NCI-H1694 (cell line): Measurements from ENCODE around the gene CYP27B1.

Source experiments
- DNase-seq: peaks from one replicate; lab custom pipeline; 2025; lab: John Stamatoyannopoulos, UW

The CYP27B1 gene

GRCh38 chr12:57751432-57751787 lies 15.5 kb downstream of the CYP27B1 start:
- no peak for DNase-seq

DNA sequence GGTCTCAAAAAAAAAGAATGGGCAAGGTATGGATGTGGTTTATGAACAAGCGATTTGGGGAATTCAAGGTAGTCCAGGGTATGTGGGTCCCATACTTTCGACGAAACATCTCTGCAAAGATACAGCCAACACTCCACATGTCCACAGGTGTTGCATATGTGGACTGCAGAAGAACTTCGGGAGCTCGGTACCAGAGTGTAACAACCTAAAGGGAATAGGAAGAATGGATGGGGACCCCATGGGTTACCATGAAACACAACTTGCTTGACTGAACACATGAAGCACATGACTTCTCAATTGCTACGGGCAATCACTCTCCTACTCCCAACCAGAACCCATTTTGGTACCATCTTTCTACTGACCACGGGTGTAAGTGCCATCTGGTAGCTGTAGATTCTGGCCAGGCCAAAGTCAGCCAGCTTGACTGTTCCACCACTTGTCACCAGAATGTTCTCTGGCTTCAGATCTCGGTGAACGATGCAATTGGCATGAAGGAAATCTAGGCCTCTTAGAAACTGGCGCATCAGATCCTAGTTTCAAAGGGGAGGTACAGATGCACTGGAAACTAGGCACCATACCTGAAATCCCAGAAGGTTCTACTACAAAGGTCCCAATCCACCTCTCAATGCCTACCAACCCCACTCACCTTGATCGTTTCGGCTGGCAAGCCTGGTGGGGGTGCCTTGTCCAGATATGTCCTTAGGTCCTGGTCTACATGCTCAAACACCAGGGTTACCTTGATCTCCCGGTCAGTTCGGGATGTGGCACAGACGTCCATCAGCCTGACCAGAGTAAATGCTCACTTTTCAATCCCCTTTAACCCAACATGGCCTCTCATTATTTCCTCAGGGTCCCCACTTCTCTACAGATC lies 16.1 kb downstream of the CYP27B1 start:
- DNase-seq: no peak

DNA sequence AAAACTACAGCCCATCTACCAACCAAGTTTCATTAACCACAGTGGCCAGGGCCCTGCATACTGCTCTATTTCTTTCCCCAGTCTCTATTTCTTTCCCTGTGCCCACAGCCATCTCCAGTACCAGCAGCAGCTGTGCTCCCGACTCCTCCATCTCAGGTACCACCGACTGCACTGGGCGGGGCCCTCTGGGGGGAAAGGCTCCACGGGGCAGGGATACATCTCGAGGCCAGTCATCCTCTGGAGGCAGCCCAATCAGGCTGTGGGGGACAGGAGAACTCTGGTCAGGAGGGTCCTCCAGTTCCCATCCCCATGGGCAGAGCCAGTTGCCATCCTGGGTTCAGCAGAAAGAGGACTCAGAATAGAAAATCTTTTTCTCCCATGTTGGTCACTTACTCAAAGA lies 17.8 kb downstream of the CYP27B1 start:
- DNase-seq: no peak

GRCh38 chr12:57746025-57746424 lies 20.9 kb downstream of the CYP27B1 start:
- DNase-seq: no peak

DNA sequence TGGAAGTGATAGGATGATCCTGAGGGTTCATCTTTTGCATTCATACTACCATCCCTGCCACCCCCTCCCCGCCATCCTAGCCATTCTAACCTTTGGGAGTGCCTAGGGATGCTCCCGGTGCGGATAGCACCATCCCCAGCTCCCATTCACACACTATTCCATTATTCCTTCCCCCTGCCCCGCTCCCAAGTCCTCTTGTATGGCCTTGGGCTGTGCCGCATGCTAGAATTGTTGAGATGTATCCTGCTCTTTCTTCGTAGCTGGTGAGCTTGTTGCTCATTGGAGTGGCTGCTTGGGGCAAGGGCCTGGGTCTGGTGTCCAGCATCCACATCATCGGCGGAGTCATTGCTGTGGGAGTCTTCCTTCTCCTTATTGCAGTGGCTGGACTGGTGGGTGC lies 21.4 kb downstream of the CYP27B1 start:
- DNase-seq: no peak

- DNase-seq: peak; percentile 97
These were observed 21.9 kb downstream of the CYP27B1 start, which contains the start of gene TSPAN31 for GRCh38 chr12:57744777-57745484. Gene TSPAN31 (plus strand): TSS chr12:57745039. CDS start chr12:57745155, 116 bp downstream.

DNA sequence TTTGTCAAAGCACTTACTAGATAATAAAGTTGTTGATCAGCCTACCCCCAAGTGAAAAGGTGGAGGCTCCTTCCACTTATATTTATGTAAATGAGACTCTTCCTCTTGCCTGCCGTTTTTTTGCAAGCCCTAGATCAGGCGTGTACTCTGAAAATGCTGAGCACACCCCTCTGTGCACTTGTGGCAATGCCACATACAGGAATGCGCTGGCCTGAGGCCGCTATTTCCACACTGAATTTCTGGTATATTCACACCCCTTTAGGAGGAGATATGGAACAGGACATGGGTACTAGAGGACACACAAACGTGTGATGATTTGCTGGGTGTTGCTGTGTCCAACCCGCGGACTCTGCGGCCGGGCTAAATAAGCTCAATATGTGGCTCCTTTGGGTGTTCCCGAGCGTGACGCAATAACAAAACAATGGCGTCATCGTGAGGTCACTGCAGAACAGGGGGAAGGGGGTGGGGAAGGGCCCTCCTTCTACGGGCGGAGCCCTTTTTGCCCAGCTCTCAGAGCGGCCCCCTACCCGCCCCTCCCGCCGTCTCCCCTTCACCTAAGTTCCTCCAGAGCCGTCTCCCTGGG lies 22.6 kb downstream of the CYP27B1 start:
- no peak for DNase-seq

- no peak for DNase-seq
These were observed 23.1 kb downstream of the CYP27B1 start for GRCh38 chr12:57743769-57744168.

DNA sequence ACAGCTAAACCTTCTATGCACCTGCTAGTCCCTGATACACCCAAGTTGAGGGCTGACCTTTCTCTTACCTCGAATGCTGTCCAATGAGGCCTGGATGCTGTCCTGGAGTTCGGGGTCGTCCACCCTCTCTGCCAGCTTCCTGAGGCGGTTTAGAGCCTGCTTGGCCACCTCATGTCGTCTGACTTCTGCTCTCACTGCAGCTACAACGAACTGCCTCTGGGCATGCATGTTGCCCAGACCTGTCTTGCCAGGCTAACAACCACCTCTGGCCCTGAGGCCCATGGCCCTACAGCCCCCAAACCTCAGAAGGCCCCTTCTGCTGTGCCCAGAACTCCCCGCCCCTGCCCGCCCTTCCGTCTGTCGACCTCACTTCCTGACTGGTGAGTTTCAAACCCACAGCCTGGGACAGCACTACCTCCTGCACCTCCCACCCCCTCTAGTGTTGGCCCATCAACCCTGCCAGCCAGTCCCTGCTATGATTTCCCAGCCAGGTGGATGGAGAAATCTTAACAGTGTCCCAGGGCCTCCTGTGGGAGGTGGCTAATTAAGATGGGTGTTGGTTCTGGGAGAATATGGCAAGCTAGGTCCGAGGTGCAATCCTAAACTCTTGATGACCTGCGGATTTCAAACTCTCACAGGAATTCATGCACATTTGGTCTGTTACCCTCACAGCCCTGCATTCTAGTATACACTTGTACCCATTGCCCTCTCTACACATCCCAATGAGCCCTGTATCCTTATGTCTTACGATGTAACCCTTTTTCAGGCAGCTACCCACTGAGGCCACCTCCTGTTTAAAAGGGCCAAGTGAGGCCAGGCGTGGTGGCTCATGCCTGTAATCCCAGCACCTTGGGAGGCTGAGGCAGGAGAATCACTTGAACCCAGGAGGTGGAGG lies 24.8 kb downstream of the CYP27B1 start:
- DNase-seq: no peak

DNA sequence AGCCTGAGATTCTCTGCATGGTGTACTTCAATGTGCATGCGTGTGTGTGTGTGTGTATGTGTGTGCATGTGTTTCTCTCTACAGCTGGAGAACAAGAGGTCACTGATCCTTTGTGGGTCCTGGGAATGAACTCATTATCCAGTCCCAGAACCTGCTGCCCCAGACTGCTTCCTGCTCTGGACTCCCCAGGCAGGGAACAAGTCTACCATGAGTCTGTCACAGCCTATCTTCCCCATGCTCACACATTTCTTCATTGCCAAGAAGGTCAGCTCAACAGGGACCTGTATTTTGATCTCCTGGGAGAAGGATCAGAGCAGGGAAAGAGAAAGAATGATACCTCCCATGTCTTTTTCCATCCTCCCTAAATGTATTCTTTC lies 25.5 kb downstream of the CYP27B1 start:
- DNase-seq: no peak

DNA sequence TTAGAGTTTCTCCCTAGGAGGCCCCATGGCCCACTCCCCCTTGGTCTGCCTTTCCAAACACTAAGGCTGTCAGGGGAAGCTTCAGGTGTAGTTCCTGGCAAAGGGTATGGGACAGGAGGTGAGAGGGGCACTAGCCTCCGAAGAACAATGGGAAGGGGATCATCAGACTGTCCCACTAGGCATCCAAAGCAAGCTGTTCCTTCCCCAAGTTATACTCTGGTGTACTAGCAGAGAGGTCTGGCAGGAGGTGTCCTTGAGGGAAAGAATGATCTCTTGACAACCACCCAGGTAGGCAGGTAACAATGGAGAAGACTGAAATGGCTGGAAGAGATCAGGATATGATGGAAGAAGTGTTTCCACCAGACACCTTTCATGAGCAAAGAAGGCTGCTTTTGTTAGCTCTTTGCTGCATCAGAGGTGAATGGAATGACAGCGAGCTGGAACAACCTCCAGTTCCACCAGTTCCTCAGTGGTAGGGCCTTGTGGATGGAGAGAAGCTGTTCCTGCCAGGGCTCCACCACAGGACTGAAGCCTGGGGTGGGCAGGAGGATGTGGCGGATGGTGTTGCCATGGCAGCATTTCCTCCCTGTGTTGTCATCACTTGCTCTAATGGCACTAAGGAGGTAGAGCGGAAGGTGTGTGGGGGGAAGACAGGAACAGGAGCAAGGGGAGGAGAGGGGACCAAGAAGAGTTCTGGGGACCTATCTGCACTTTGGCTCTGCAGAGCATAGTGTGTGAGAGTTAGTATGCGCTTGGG lies 26.0 kb downstream of the CYP27B1 start:
- DNase-seq: no peak

- DNase-seq: no peak
These were observed 26.9 kb downstream of the CYP27B1 start for GRCh38 chr12:57739914-57740538.

- no peak for DNase-seq
These were observed 27.5 kb downstream of the CYP27B1 start for GRCh38 chr12:57739387-57739786.

DNA sequence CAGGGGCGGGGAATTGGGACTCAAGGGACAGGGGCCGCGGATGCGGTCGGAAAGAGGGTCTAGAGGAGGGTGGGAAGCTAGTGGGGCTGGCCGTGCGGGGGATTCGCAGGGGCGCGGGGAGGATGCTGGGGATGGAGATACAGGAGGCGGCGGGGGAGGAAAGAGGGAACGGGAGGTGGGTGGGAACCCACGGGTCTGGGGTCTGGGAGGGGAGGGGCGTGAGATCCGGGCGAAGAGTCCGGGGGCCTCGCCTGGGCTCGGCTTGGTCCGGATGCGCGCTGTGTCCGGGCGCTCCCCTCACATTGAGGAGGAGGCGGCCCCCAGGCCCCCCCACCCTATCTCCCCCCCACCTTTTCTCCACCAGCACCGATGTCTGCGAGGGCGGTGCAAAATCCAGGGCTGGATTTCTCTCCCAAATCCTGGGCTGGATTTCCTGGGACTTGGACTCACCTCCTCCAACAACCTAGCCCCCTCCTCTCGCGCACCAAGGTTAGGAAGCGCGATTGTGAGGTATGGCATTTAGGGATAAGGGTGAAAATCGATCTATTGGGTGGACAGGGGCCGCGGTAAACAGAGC lies 28.1 kb downstream of the CYP27B1 start, which contains the start of gene AGAP2:
Gene AGAP2, minus strand, starts transcription at position 82 of the 577 bp plus-strand sequence. CDS start 496 bp downstream, outside the sequence.
- peak; percentile 21 for DNase-seq

- no peak for DNase-seq
These were observed 29.1 kb downstream of the CYP27B1 start for GRCh38 chr12:57737467-57738460.

DNA sequence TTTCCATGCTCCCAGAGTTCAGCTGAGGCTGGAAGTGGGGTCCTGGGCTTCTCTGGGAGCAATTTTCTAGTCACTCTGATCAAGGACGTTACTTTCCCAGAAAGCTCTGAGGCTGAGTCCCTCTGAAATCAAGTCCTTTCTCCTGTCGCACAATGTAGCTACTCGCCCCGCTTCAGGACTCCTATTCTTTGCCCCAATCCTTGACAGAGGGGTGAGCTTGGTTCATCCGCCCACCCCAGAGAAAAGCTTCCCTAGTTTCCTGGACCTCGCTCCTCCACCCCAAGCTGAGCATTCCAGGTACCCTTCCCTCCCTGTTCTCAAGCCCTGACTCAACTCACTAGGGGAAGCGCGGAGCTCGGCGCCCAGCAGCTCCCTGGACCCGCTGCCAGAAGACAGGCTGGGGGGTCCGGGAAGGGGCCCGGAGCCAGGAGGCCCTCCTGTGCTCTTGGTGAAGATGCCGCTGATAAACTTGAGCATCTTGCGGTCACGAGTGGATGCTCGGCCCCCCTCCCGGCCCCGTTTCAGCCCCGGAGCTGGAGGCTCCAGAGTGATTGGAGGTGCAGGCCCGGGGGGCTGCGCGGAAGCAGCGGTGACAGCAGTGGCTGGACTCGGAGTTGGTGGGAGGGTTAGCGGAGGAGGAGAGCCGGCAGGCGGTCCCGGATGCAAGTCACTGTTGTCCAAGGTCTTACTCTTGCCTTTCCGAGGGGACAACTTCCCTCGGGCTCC lies 30.0 kb downstream of the CYP27B1 start:
- no peak for DNase-seq

DNA sequence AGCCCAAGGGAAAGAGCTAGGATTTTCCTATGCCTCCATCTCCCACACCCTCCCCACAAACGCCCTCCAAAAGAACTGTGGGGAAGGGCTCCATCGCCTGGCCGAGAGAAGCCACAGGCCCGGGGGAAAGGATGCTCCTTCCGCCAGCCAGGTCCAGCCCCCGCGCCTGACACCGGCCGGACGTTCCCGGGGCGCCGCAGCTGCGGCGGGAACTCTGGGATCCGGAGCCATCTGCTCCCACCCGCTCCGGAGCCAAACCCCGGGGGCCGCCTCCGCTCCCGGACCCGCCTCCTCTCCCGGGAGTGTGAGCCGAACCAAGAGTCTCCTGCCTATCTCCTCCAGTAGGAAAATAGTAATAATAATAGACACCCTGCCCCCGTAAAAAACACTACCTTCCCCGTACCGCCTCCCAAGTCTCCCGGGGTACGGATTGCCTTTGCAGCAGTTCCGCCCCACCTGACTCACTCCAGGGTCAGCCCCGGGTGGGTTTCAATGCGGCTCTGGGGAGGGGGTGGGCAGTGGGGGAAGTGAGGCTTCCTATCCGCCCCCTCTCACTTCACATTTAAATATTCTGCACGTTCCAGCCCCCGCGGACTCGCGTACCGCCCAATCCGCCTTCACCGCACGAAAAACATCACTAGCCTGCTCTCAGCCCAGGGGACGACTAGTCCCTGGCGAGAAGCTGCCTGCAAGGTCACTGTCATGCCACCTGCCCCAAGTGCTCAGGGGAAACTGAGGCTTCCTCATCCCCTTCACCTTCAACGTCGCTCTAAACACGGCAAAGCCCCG lies 30.7 kb downstream of the CYP27B1 start:
- no peak for DNase-seq
